Common myeloid progenitor, CD34-positive (primary cell): ENCODE measurements around the gene NDST4.

Source experiments
- CTCF ChIA-PET: fragments of 350-600 bp; sonication (Branson Sonifier 250); formaldehyde crosslinking; loops from one replicate; lab custom pipeline; 2021; ENCODE audit warnings: antibody characterized with exemption; lab: Charles Lee
- POLR2A ChIA-PET: fragments of 350-600 bp; sonication (Branson Sonifier 250); formaldehyde crosslinking; loops from one replicate; lab custom pipeline; 2021; ENCODE audit warnings: antibody characterized with exemption; lab: Charles Lee
- DNase-seq, 3 donors: peaks; one replicate each; pipeline versions ENCODE4 v3.0.0 to v3.0.0-alpha.2; 2013
- H3K27ac ChIP-seq, 2 experiments: 1 replicate in 1 of 2; 2 replicates in 1 of 2; pipeline ENCODE4 v1.7.0; 2013; ENCODE audit warnings: inconsistent platforms in 2 of 2, low read length in 2 of 2, mild to moderate bottlenecking in 2 of 2, low read depth in 1 of 2, moderate library complexity in 1 of 2; ENCODE audit not compliant: severe bottlenecking in 2 of 2, insufficient read depth in 1 of 2, poor library complexity in 1 of 2
- H3K27me3 ChIP-seq, 5 experiments: replicated peaks in 2 of 5; 1 replicate in 3 of 5; 2 replicates in 2 of 5; pipeline versions ENCODE4 v1.6.1 to v1.7.0; 2013; ENCODE audit warnings: low read length in 4 of 5, mild to moderate bottlenecking in 2 of 5, moderate library complexity in 2 of 5, inconsistent platforms in 1 of 5; ENCODE audit not compliant: insufficient read depth in 5 of 5, control insufficient read depth in 4 of 5
- H3K36me3 ChIP-seq, 4 experiments: 1 replicate in 2 of 4; 2 replicates in 2 of 4; pipeline versions ENCODE4 v1.6.1 to v1.7.0; 2013; ENCODE audit warnings: low read length in 3 of 4, control low read depth in 1 of 4, mild to moderate bottlenecking in 1 of 4; ENCODE audit not compliant: control insufficient read depth in 4 of 4, insufficient read depth in 4 of 4
- H3K4me1 ChIP-seq, 4 experiments: 1 replicate in 3 of 4; 2 replicates in 1 of 4; pipeline versions ENCODE4 v1.6.1 to v1.7.1; 2013; ENCODE audit warnings: low read length in 3 of 4, mild to moderate bottlenecking in 3 of 4, control low read depth in 1 of 4, inconsistent platforms in 1 of 4, moderate library complexity in 1 of 4; ENCODE audit not compliant: control insufficient read depth in 4 of 4, insufficient read depth in 4 of 4; ENCODE audit errors: control extremely low read depth in 1 of 4
- H3K4me3 ChIP-seq, 7 experiments: 1 replicate in 4 of 7; 2 replicates in 3 of 7; pipeline versions ENCODE4 v1.5.1 to v1.7.0; 2013; ENCODE audit warnings: mild to moderate bottlenecking in 7 of 7, low read length in 6 of 7, moderate library complexity in 6 of 7, inconsistent platforms in 2 of 7, low read depth in 2 of 7, control low read depth in 1 of 7; ENCODE audit not compliant: insufficient read depth in 4 of 7, control insufficient read depth in 1 of 7; ENCODE audit errors: extremely low read depth in 1 of 7
- H3K9me3 ChIP-seq, 5 experiments: 1 replicate in 4 of 5; 2 replicates in 1 of 5; pipeline versions ENCODE4 v1.6.1 to v1.7.1; 2013; ENCODE audit warnings: low read length in 4 of 5, mild to moderate bottlenecking in 2 of 5, inconsistent platforms in 1 of 5, low read depth in 1 of 5, moderate library complexity in 1 of 5; ENCODE audit not compliant: control insufficient read depth in 4 of 5, insufficient read depth in 2 of 5; ENCODE audit errors: control extremely low read depth in 1 of 5
- WGBS: methylation state at CpG from one replicate; pipeline ENCODE4 v1.1.5; 2013; ENCODE audit not compliant: insufficient coverage; 5-methylcytosine and 5-hydroxymethylcytosine counted together

The NDST4 gene

DNA sequence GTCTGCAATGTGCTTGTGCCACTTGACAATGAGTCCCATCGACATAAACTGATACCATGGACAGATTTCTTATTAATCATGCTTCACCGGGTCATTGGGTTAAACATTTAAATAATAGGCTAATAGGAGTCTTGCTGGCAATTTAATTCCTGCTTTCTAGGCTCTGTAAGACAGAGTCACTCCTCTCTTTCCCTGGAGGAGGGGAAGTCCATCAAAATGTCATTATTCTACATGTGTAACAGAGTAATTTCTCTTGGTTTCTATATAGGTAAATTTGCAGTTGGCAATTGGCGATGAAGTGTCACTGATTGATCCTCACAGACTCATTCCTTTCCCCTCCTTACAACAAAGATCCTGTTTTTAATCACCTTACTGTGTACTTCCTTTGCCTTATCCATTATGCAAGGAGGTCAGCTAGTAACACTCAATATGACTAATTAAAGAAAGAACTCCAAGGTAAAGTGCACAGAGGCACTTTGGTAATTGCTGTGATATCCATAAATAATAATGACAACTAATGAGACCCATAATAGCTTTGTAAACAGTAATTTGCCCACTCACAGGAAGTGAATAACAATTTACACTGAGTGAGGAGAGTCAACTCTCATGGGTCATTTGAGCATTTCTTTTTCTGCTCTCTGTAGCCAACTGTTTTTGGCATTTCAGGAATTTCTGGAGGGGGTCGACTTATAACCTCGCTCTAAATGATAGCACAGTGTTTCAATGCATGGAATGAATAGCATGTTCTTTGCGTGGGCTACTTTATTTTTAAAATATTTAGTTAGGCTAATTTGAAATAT lies 330.8 kb downstream of the NDST4 start:
- DNase-seq, result no peak
- POLR2A ChIA-PET, result no interaction called here
- 74% methylated on average over 4 of the region's 6 CpGs for WGBS
- Histone ChIP-seq H3K9me3 (peaks cover 0 to 3% (median 0%) of the 10 kb centered on the region in 5 experiments), H3K4me3 (no peak overlapping the region), H3K27me3 (peaks cover 0 to 4% (median 0%) of the 10 kb centered on the region in 5 experiments), H3K36me3 (no peaks in the 10 kb centered on the region), H3K4me1 (no peaks in the 10 kb centered on the region), H3K27ac (no peak overlapping the region)
- CTCF ChIA-PET, result no interaction called here

DNA sequence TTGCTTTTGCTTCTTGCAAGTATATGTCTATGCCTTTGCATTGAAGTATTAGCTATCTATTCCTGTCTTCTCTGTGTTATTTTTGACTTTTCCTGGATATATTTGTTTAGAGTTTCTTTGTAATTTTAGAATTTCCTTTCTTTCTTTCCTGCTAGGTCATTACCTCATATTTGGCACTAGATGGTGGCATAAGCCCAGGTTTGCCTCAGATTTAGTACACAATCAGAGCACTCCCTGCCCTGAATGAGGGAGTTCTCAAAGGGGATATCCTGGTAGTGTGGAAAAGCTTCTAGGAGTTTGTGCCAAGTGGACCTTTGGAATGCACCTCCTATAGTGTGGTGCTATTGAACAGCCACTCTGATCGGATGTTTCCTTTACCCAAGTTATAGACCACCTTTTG lies 333.2 kb downstream of the NDST4 start:
- no peak overlapping the region for H3K27ac ChIP-seq
- ChIA-PET CTCF (no interaction called here), POLR2A (no interaction called here)
- H3K27me3 ChIP-seq, result peaks cover 0 to 4% (median 0%) of the 10 kb centered on the region in 5 experiments
- H3K4me1 ChIP-seq, result no peaks in the 10 kb centered on the region
- H3K4me3 ChIP-seq, result no peak overlapping the region
- no CpG with 5 or more reads among the region's 1 CpG for WGBS
- H3K9me3 ChIP-seq, result peaks cover 0 to 3% (median 0%) of the 10 kb centered on the region in 5 experiments
- no peak for DNase-seq
- H3K36me3 ChIP-seq, result no peaks in the 10 kb centered on the region
